Endometrial microvascular endothelial cells (primary cell): Measurements from ENCODE around the gene TBC1D9B. TPM values are rescaled to one million over a fixed set of nuclear protein-coding genes. Genes with fewer than 3 reads are reported as not detected.

Experiments used
- in situ Hi-C: cut with HindIII; loops from 2 replicates; pipeline ENCODE4 v1.10.0; 2017; ENCODE audit warnings: low sequenced_read_pairs, low pct_unique_long_range_greater_than_20kb; ENCODE audit errors: inconsistent ontology term
- total RNA-seq: library from RNA; depleted of rRNA; stranded (reverse); fragments of >200 nt; gene quantifications from one replicate; pipeline ENCODE4 v1.2.3, GENCODE V29; 2015; ENCODE audit errors: inconsistent ontology term

TBC1D9B gene
- 73.8 TPM for total RNA-seq

GRCh38 chr5:179907556-179908324 is at the start of gene TBC1D9B:
TBC1D9B (minus strand) TSS chr5:179907897; CDS start chr5:179907821, 76 bp downstream.
- in situ Hi-C loops, result no loop called here

- in situ Hi-C loops, result no loop called here
Observed at GRCh38 chr5:179955630-179956029, 47.9 kb upstream of the TBC1D9B start.

GRCh38 chr5:179955062-179955461 is 47.4 kb upstream of the TBC1D9B start:
- in situ Hi-C loops, result no loop called here

GRCh38 chr5:179954434-179954833 is 46.7 kb upstream of the TBC1D9B start:
- in situ Hi-C loops, result no loop called here

- in situ Hi-C loops, result no loop called here
Observed at GRCh38 chr5:179953987-179954386, 46.3 kb upstream of the TBC1D9B start.

GRCh38 chr5:179936976-179937681 is 29.4 kb upstream of the TBC1D9B start:
- in situ Hi-C loops, result no loop called here

- in situ Hi-C loops, result no loop called here
Observed at GRCh38 chr5:179930788-179931473, 23.2 kb upstream of the TBC1D9B start.

GRCh38 chr5:179927824-179928223 is 20.1 kb upstream of the TBC1D9B start:
- in situ Hi-C loops, result no loop called here

- in situ Hi-C loops, result no loop called here
Observed at GRCh38 chr5:179926657-179927056, 19.0 kb upstream of the TBC1D9B start.

- in situ Hi-C loops, result no loop called here
Observed at GRCh38 chr5:179923436-179923835, 15.7 kb upstream of the TBC1D9B start.

GRCh38 chr5:179920175-179920574 is 12.5 kb upstream of the TBC1D9B start:
- in situ Hi-C loops, result no loop called here

- in situ Hi-C loops, result no loop called here
Observed at GRCh38 chr5:179919487-179920060, 11.9 kb upstream of the TBC1D9B start.

- in situ Hi-C loops, result no loop called here
Observed at GRCh38 chr5:179918742-179919486, 11.2 kb upstream of the TBC1D9B start.

GRCh38 chr5:179916523-179916922 is 8.8 kb upstream of the TBC1D9B start:
- in situ Hi-C loops, result no loop called here

- in situ Hi-C loops, result no loop called here
Observed at GRCh38 chr5:179915406-179915935, 7.8 kb upstream of the TBC1D9B start.

GRCh38 chr5:179914032-179914755 is 6.5 kb upstream of the TBC1D9B start:
- in situ Hi-C loops, result no loop called here

- in situ Hi-C loops, result no loop called here
Observed at GRCh38 chr5:179913461-179913860, 5.8 kb upstream of the TBC1D9B start.

GRCh38 chr5:179912951-179913350 is 5.3 kb upstream of the TBC1D9B start:
- in situ Hi-C loops, result no loop called here
